OCI-LY1 (cell line): ENCODE data around the gene NPIPB2.

Experiments
- EZH2 ChIP-seq: fragments of 200-600 bp; sonication (generic), shearing (Covaris generic); IDR thresholded peaks from 2 replicates; pipeline ENCODE4 v1.8.0; 2017; ENCODE audit warnings: borderline replicate concordance, mixed run types, mild to moderate bottlenecking, antibody characterized with exemption, low read length, moderate library complexity, mixed read lengths
- TF ChIP-seq, protein P1 (sequence below): fragments of 200-600 bp; sonication (generic), shearing (Covaris generic); IDR thresholded peaks from 2 replicates; pipeline ENCODE4 v1.5.1; 2017; ENCODE audit warnings: mild to moderate bottlenecking, antibody characterized with exemption, low read length, moderate library complexity, mixed read lengths

DNA sequence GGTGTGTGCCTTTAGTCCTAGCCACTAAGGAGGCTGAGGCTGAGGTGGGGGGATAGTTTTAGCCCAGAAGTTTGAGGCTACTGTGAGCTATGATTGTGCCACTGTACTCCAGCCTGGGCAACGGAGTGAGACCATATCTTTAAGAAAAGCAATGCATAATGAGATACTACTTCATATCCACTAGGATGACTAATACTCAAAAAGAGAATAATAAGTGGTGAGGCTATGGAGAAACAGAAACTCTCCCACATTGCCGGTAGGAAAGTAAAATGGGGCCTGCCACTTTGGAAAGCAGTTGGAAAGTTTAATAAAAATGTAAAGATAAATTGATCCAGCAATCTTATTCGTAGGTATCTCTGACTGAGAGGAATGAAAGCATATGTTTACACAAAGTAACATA, 4.6 kb upstream of the NPIPB2 start:
- TF ChIP-seq, protein P1, sequence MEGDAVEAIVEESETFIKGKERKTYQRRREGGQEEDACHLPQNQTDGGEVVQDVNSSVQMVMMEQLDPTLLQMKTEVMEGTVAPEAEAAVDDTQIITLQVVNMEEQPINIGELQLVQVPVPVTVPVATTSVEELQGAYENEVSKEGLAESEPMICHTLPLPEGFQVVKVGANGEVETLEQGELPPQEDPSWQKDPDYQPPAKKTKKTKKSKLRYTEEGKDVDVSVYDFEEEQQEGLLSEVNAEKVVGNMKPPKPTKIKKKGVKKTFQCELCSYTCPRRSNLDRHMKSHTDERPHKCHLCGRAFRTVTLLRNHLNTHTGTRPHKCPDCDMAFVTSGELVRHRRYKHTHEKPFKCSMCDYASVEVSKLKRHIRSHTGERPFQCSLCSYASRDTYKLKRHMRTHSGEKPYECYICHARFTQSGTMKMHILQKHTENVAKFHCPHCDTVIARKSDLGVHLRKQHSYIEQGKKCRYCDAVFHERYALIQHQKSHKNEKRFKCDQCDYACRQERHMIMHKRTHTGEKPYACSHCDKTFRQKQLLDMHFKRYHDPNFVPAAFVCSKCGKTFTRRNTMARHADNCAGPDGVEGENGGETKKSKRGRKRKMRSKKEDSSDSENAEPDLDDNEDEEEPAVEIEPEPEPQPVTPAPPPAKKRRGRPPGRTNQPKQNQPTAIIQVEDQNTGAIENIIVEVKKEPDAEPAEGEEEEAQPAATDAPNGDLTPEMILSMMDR = no peak
- no peak for TF ChIP-seq EZH2
